ENCODE measurements around the gene SLC23A2.

SLC23A2 gene

GRCh38 chr20:4813076-4813862, 188.0 kb downstream of the SLC23A2 start:
- H3K27me3 ChIP-seq (ENCODE audit: insufficient read depth, insufficient read length): no peaks in the 10 kb centered on the region
- H3K4me1 ChIP-seq (ENCODE audit: insufficient read depth, insufficient read length): peaks cover 2% of the 10 kb centered on the region
- TF ChIP-seq YY1 (IDR thresholded peaks at IDR 0.05; ENCODE audit: insufficient read depth, insufficient read length) (no peak), ZNF274 (IDR thresholded peaks at IDR 0.05; ENCODE audit: low read depth, low read length) (no peak), SUZ12 (IDR thresholded peaks at IDR 0.05; ENCODE audit: extremely low read depth, insufficient read depth, insufficient read length) (no peak)
- no peak for DNase-seq (ENCODE audit: low read depth, low spot score)
- H3K4me3 ChIP-seq (ENCODE audit: insufficient read length, low read depth): no peak overlapping the region
- no peaks in the 10 kb centered on the region for H3K36me3 ChIP-seq (ENCODE audit: insufficient read depth, insufficient read length, low read length)
- H3K9ac ChIP-seq (ENCODE audit: insufficient read length, low read depth): no peak overlapping the region
- H3K9me3 ChIP-seq (ENCODE audit: insufficient read depth, low read length): no peaks in the 10 kb centered on the region

- Histone ChIP-seq H3K27me3 (ENCODE audit: insufficient read depth, insufficient read length) (no peaks in the 10 kb centered on the region), H3K9ac (ENCODE audit: insufficient read length, low read depth) (no peak overlapping the region), H3K4me1 (ENCODE audit: insufficient read depth, insufficient read length) (peaks cover 2% of the 10 kb centered on the region), H3K9me3 (ENCODE audit: insufficient read depth, low read length) (no peaks in the 10 kb centered on the region), H3K4me3 (ENCODE audit: insufficient read length, low read depth) (no peak overlapping the region), H3K36me3 (ENCODE audit: insufficient read depth, insufficient read length, low read length) (no peaks in the 10 kb centered on the region)
- no peak for DNase-seq (ENCODE audit: low read depth, low spot score)
- no peak for TF ChIP-seq YY1 (IDR thresholded peaks at IDR 0.05; ENCODE audit: insufficient read depth, insufficient read length)
- no peak for TF ChIP-seq ZNF274 (IDR thresholded peaks at IDR 0.05; ENCODE audit: low read depth, low read length)
- TF ChIP-seq SUZ12 (IDR thresholded peaks at IDR 0.05; ENCODE audit: extremely low read depth, insufficient read depth, insufficient read length): no peak
These were observed 188.7 kb downstream of the SLC23A2 start for GRCh38 chr20:4812641-4813075.

- TF ChIP-seq ZNF274 (IDR thresholded peaks at IDR 0.05; ENCODE audit: low read depth, low read length) (no peak), YY1 (IDR thresholded peaks at IDR 0.05; ENCODE audit: insufficient read depth, insufficient read length) (no peak), SUZ12 (IDR thresholded peaks at IDR 0.05; ENCODE audit: extremely low read depth, insufficient read depth, insufficient read length) (no peak)
- DNase-seq (ENCODE audit: low read depth, low spot score): no peak
- H3K27me3 ChIP-seq (ENCODE audit: insufficient read depth, insufficient read length): no peaks in the 10 kb centered on the region
- no peaks in the 10 kb centered on the region for H3K36me3 ChIP-seq (ENCODE audit: insufficient read depth, insufficient read length, low read length)
- no peak overlapping the region for H3K9ac ChIP-seq (ENCODE audit: insufficient read length, low read depth)
- H3K4me3 ChIP-seq (ENCODE audit: insufficient read length, low read depth): no peak overlapping the region
- peaks cover 2% of the 10 kb centered on the region for H3K4me1 ChIP-seq (ENCODE audit: insufficient read depth, insufficient read length)
- H3K9me3 ChIP-seq (ENCODE audit: insufficient read depth, low read length): no peaks in the 10 kb centered on the region
These were observed 189.1 kb downstream of the SLC23A2 start for GRCh38 chr20:4812216-4812615.

DNA sequence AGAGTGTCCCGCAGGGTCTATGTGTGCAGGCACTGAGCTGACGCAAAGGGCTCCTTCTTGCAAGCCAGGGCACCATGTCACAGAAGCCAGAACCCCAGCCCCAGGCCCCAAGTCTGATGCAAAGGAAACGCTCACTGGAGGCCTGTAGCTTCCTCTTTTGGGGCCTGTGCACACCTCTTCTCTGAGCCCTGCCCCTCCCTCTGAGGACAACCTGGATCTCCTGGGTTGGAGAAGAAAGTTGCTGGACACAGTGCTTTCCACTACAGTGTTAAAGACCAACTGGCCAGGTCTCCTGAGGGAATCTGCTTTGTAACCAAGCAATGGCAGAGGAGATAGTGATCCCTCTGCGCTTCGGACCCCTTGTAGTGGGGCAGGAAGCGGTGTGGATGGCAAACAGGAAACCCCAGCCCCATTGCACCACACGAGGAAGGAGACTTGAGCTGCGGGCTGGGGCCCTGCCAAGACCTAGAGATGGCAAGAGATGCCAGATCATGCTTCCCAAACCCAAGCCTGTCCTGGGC, 189.6 kb downstream of the SLC23A2 start:
- DNase-seq (ENCODE audit: low read depth, low spot score): no peak
- Histone ChIP-seq H3K9ac (ENCODE audit: insufficient read length, low read depth) (no peak overlapping the region), H3K4me1 (ENCODE audit: insufficient read depth, insufficient read length) (peaks cover 2% of the 10 kb centered on the region)

GRCh38 chr20:4811257-4811656, 190.1 kb downstream of the SLC23A2 start:
- no peaks in the 10 kb centered on the region for H3K36me3 ChIP-seq (ENCODE audit: insufficient read depth, insufficient read length, low read length)
- H3K4me3 ChIP-seq (ENCODE audit: insufficient read length, low read depth): no peak overlapping the region
- TF ChIP-seq SUZ12 (IDR thresholded peaks at IDR 0.05; ENCODE audit: extremely low read depth, insufficient read depth, insufficient read length): no peak
- no peak for TF ChIP-seq YY1 (IDR thresholded peaks at IDR 0.05; ENCODE audit: insufficient read depth, insufficient read length)
- no peak for TF ChIP-seq ZNF274 (IDR thresholded peaks at IDR 0.05; ENCODE audit: low read depth, low read length)
- no peak overlapping the region for H3K9ac ChIP-seq (ENCODE audit: insufficient read length, low read depth)
- DNase-seq (ENCODE audit: low read depth, low spot score): no peak
- peaks cover 2% of the 10 kb centered on the region for H3K4me1 ChIP-seq (ENCODE audit: insufficient read depth, insufficient read length)
- no peaks in the 10 kb centered on the region for H3K27me3 ChIP-seq (ENCODE audit: insufficient read depth, insufficient read length)
- no peaks in the 10 kb centered on the region for H3K9me3 ChIP-seq (ENCODE audit: insufficient read depth, low read length)

More for the DNA sequence above, 189.6 kb downstream of the SLC23A2 start:
- H3K27me3 ChIP-seq (ENCODE audit: insufficient read depth, insufficient read length): no peaks in the 10 kb centered on the region
- TF ChIP-seq ZNF274 (IDR thresholded peaks at IDR 0.05; ENCODE audit: low read depth, low read length) (no peak), SUZ12 (IDR thresholded peaks at IDR 0.05; ENCODE audit: extremely low read depth, insufficient read depth, insufficient read length) (no peak), YY1 (IDR thresholded peaks at IDR 0.05; ENCODE audit: insufficient read depth, insufficient read length) (no peak)
- H3K9me3 ChIP-seq (ENCODE audit: insufficient read depth, low read length): no peaks in the 10 kb centered on the region
- no peaks in the 10 kb centered on the region for H3K36me3 ChIP-seq (ENCODE audit: insufficient read depth, insufficient read length, low read length)
- H3K4me3 ChIP-seq (ENCODE audit: insufficient read length, low read depth): no peak overlapping the region

- Histone ChIP-seq H3K9me3 (ENCODE audit: insufficient read depth, low read length) (no peaks in the 10 kb centered on the region), H3K36me3 (ENCODE audit: insufficient read depth, insufficient read length, low read length) (no peaks in the 10 kb centered on the region), H3K27me3 (ENCODE audit: insufficient read depth, insufficient read length) (no peaks in the 10 kb centered on the region), H3K9ac (ENCODE audit: insufficient read length, low read depth) (no peak overlapping the region), H3K4me1 (ENCODE audit: insufficient read depth, insufficient read length) (peaks cover 2% of the 10 kb centered on the region), H3K4me3 (ENCODE audit: insufficient read length, low read depth) (no peak overlapping the region)
- DNase-seq (ENCODE audit: low read depth, low spot score): no peak
- no peak for TF ChIP-seq ZNF274 (IDR thresholded peaks at IDR 0.05; ENCODE audit: low read depth, low read length)
- no peak for TF ChIP-seq YY1 (IDR thresholded peaks at IDR 0.05; ENCODE audit: insufficient read depth, insufficient read length)
- no peak for TF ChIP-seq SUZ12 (IDR thresholded peaks at IDR 0.05; ENCODE audit: extremely low read depth, insufficient read depth, insufficient read length)
These were observed 190.8 kb downstream of the SLC23A2 start for GRCh38 chr20:4810426-4811019.

DNA sequence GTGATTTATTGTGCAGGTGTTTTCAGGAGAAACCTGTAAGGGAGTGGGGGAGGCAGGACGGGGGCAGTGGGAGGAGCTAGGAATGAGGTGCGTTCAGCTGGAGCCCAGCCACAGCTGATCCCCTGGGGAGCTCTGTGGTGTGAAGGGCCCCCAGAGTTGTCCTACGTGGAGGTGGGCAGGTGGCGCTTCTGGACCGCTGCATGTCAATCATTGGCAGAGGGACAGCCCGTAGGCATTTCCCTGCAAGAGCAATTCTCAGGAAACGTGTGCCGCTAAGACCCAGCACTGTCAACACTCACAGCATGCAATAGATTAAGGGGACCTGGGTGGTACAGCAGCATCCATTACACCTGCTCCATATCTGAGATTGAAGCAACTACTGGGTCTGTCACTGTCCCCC, 191.6 kb downstream of the SLC23A2 start:
- no peak for DNase-seq (ENCODE audit: low read depth, low spot score)
- Histone ChIP-seq H3K9ac (ENCODE audit: insufficient read length, low read depth) (no peak overlapping the region), H3K27me3 (ENCODE audit: insufficient read depth, insufficient read length) (no peaks in the 10 kb centered on the region), H3K4me3 (ENCODE audit: insufficient read length, low read depth) (no peak overlapping the region), H3K4me1 (ENCODE audit: insufficient read depth, insufficient read length) (peaks cover 2% of the 10 kb centered on the region), H3K36me3 (ENCODE audit: insufficient read depth, insufficient read length, low read length) (no peaks in the 10 kb centered on the region), H3K9me3 (ENCODE audit: insufficient read depth, low read length) (no peaks in the 10 kb centered on the region)
- no peak for TF ChIP-seq SUZ12 (IDR thresholded peaks at IDR 0.05; ENCODE audit: extremely low read depth, insufficient read depth, insufficient read length)

Data from NT2/D1 (cell line).